Measurements from ENCODE around the gene BOD1.
A peak's percentile ranks its signal among the peaks of the same experiment; 100 is the strongest.

Gene BOD1

GRCh38 chr5:173577817-173578216 is 38.6 kb downstream of the BOD1 start:
- no peak for DNase-seq (ENCODE audit: low spot score in 2 of 2)
- H3K27ac Mint-ChIP-seq: no peak overlapping the region
- no peak overlapping the region for H3K4me3 Mint-ChIP-seq

DNA sequence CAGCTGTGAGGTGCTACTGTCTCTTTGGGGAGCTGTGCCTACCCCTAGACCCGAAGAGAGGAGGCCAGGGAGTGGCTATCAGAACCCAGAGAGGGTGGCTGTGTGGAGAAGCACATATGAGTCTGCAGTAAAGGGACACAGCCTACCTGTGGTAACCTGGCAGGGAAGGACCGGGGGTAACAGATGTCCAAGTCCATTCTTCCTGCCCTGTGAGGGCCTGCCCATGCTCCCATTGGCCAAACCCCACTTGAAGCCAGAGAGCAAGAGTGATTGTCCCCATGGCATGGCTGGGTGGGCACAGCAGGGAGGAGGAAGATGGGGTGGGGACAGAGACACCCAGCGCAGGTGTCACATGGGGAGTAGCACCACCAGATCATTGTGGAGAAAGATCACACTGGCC is 39.3 kb downstream of the BOD1 start:
- H3K27ac Mint-ChIP-seq: no peak overlapping the region
- peaks cover 12% of the 10 kb centered on the region for H3K4me1 Mint-ChIP-seq
- ATAC-seq: peak; percentile 7
- H3K36me3 Mint-ChIP-seq: no peaks in the 10 kb centered on the region
- peaks cover 5% of the 10 kb centered on the region for H3K9me3 Mint-ChIP-seq
- DNase-seq (ENCODE audit: low spot score in 2 of 2): no peak
- H3K4me3 Mint-ChIP-seq: no peak overlapping the region

More at GRCh38 chr5:173577817-173578216, 38.6 kb downstream of the BOD1 start:
- Mint-ChIP-seq H3K36me3 (no peaks in the 10 kb centered on the region), H3K4me1 (peaks cover 6% of the 10 kb centered on the region), H3K9me3 (peaks cover 5% of the 10 kb centered on the region)
- no peak for ATAC-seq

- Mint-ChIP-seq H3K36me3 (no peaks in the 10 kb centered on the region), H3K4me1 (peaks cover 12% of the 10 kb centered on the region), H3K27ac (no peak overlapping the region), H3K4me3 (no peak overlapping the region), H3K9me3 (peaks cover 5% of the 10 kb centered on the region)
- ATAC-seq (no peak), DNase-seq (ENCODE audit: low spot score in 2 of 2) (no peak)
These were observed 40.5 kb downstream of the BOD1 start for GRCh38 chr5:173575985-173576384.

DNA sequence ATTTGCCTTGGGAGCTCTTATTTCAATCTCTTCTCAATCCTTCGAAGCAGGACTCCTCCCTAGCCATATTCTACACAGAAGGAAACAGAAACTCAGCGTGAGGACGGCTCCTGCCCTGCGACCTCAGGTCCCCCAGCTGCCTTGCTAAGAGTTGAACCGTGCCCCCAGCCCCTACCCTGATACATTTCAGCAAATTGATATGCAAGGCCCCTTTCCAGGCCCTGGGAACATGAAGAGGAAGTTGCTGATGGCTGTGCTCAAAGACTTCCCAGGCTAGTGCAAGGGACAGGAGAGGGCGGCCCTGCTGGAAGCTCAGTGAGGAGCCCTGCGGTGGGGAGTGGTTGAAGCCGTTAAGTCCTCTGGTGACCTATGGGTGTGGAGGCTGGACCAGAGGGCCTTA is 41.5 kb downstream of the BOD1 start:
- Mint-ChIP-seq H3K36me3 (no peaks in the 10 kb centered on the region), H3K9me3 (peaks cover 5% of the 10 kb centered on the region), H3K4me3 (no peak overlapping the region), H3K27ac (no peak overlapping the region), H3K4me1 (peaks cover 12% of the 10 kb centered on the region)
- ATAC-seq (no peak), DNase-seq (ENCODE audit: low spot score in 2 of 2) (no peak)

GRCh38 chr5:173573126-173573960 is 43.1 kb downstream of the BOD1 start:
- no peak overlapping the region for H3K27ac Mint-ChIP-seq
- peak; percentile 57 to 81 for DNase-seq (ENCODE audit: low spot score in 2 of 2)
- no peaks in the 10 kb centered on the region for H3K36me3 Mint-ChIP-seq
- H3K9me3 Mint-ChIP-seq: no peaks in the 10 kb centered on the region
- no peak overlapping the region for H3K4me3 Mint-ChIP-seq
- peak; percentile 67 for ATAC-seq
- peaks cover 12% of the 10 kb centered on the region for H3K4me1 Mint-ChIP-seq

GRCh38 chr5:173572431-173573125 is 43.9 kb downstream of the BOD1 start:
- no peak for ATAC-seq
- Mint-ChIP-seq H3K4me1 (peaks cover 12% of the 10 kb centered on the region), H3K9me3 (no peaks in the 10 kb centered on the region), H3K4me3 (no peak overlapping the region), H3K27ac (no peak overlapping the region), H3K36me3 (no peaks in the 10 kb centered on the region)
- DNase-seq (ENCODE audit: low spot score in 2 of 2): no peak

GRCh38 chr5:173570321-173571090 is 45.9 kb downstream of the BOD1 start:
- ATAC-seq: no peak
- Mint-ChIP-seq H3K36me3 (no peaks in the 10 kb centered on the region), H3K27ac (no peak overlapping the region), H3K9me3 (no peaks in the 10 kb centered on the region), H3K4me1 (peaks cover 12% of the 10 kb centered on the region), H3K4me3 (no peak overlapping the region)
- DNase-seq (ENCODE audit: low spot score in 2 of 2): no peak

DNA sequence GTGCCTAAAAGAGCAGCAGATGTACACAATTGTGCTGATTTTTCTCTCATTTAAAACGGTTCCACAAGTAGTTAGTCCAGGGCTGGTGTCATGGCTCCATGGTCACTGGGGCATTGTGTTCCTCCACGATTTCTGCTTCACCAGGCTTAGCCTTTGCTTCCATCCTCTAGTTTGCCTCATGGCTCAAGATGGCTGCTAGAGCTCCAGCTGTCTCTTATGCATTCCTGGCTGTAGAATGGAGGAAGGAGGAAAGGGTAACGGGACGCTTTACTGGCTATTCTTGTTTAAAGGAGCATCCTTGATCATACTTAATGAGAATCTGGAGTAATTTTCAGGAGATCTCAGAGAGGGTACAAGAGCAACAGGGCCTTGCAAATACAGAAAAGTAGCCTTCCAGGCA is 47.7 kb downstream of the BOD1 start:
- Mint-ChIP-seq H3K27ac (no peak overlapping the region), H3K4me1 (peaks cover 12% of the 10 kb centered on the region), H3K36me3 (no peaks in the 10 kb centered on the region), H3K9me3 (no peaks in the 10 kb centered on the region), H3K4me3 (no peak overlapping the region)
- DNase-seq (ENCODE audit: low spot score in 2 of 2) (no peak), ATAC-seq (no peak)

DNA sequence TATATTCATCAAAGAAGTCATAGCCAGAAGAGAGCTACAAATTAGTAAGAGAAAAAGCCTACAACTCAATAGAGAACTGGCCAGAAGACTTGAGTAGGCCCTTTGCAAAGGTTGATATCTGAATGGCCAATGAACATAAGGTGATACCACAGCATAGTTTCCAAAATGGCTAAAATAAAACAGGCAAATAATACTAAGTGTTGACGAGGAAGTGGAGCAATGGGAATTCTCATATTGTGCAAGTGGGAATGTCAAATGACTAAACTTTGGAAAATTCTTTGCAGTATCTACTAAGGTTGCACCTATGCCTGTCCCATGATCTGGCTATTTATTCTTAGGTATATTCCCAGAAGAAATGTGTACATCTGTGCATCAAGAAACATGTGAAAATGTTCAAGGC is 48.3 kb downstream of the BOD1 start:
- ATAC-seq: no peak
- Mint-ChIP-seq H3K9me3 (no peaks in the 10 kb centered on the region), H3K36me3 (no peaks in the 10 kb centered on the region), H3K4me1 (peaks cover 9% of the 10 kb centered on the region), H3K27ac (no peak overlapping the region), H3K4me3 (no peak overlapping the region)
- DNase-seq (ENCODE audit: low spot score in 2 of 2): no peak

- H3K36me3 Mint-ChIP-seq: no peaks in the 10 kb centered on the region
- peaks cover under 1% of the 10 kb centered on the region for H3K9me3 Mint-ChIP-seq
- no peak for DNase-seq (ENCODE audit: low spot score in 2 of 2)
- H3K4me3 Mint-ChIP-seq: no peak overlapping the region
- no peak overlapping the region for H3K27ac Mint-ChIP-seq
- H3K4me1 Mint-ChIP-seq: peaks cover 3% of the 10 kb centered on the region
- no peak for ATAC-seq
These were observed 48.9 kb downstream of the BOD1 start for GRCh38 chr5:173567548-173567947.

GRCh38 chr5:173565491-173566072 is 50.9 kb downstream of the BOD1 start:
- no peak overlapping the region for H3K4me3 Mint-ChIP-seq
- ATAC-seq (no peak), DNase-seq (ENCODE audit: low spot score in 2 of 2) (no peak)
- no peaks in the 10 kb centered on the region for H3K4me1 Mint-ChIP-seq
- no peak overlapping the region for H3K27ac Mint-ChIP-seq
- H3K36me3 Mint-ChIP-seq: no peaks in the 10 kb centered on the region
- H3K9me3 Mint-ChIP-seq: peaks cover 13% of the 10 kb centered on the region

GRCh38 chr5:173564106-173564505 is 52.3 kb downstream of the BOD1 start:
- Mint-ChIP-seq H3K9me3 (peaks cover 19% of the 10 kb centered on the region), H3K27ac (no peak overlapping the region), H3K36me3 (no peaks in the 10 kb centered on the region), H3K4me3 (no peak overlapping the region), H3K4me1 (no peaks in the 10 kb centered on the region)
- DNase-seq (ENCODE audit: low spot score in 2 of 2): no peak
- no peak for ATAC-seq

GRCh38 chr5:173563246-173563645 is 53.2 kb downstream of the BOD1 start:
- H3K9me3 Mint-ChIP-seq: peaks cover 19% of the 10 kb centered on the region
- H3K4me1 Mint-ChIP-seq: no peaks in the 10 kb centered on the region
- no peak for DNase-seq (ENCODE audit: low spot score in 2 of 2)
- H3K27ac Mint-ChIP-seq: no peak overlapping the region
- ATAC-seq: no peak
- H3K36me3 Mint-ChIP-seq: no peaks in the 10 kb centered on the region
- H3K4me3 Mint-ChIP-seq: no peak overlapping the region

DNA sequence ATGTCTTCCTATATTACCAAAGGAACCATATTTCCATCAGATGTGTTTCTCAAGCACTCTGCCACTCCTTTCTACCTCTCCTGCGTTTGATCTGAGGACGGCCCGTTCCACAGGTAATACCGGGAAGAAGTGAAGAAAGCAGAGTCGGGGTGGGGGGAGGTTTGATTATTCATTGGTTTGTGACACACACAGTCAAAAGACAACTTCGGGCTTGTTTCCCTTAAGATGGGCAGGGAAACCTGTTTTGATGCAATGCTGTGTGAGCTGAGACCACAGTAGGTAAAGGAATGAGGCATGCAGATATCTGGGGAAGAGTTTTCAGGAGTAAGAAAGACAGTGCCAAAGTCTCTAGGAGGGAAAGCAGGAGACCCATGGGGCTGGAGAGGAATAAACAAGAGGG is 54.0 kb downstream of the BOD1 start:
- H3K9me3 Mint-ChIP-seq: peaks cover 19% of the 10 kb centered on the region
- H3K36me3 Mint-ChIP-seq: no peaks in the 10 kb centered on the region
- DNase-seq (ENCODE audit: low spot score in 2 of 2): no peak
- H3K4me1 Mint-ChIP-seq: no peaks in the 10 kb centered on the region
- H3K4me3 Mint-ChIP-seq: no peak overlapping the region
- no peak overlapping the region for H3K27ac Mint-ChIP-seq
- ATAC-seq: no peak

Measured in stimulated activated effector memory CD8-positive, alpha-beta T cell treated with anti-CD3 and anti-CD28 coated beads, Interleukin-12 subunit alpha, Interleukin-12 subunit beta, amount 100 ng/mL, for 72 hours (primary cell).